Nephron (organoid): ENCODE measurements around the gene CA9.

Experiments used
- H3K27ac Mint-ChIP-seq, 3 experiments: 2 replicates each; pipeline ENCODE4 v1.8.0; 2020; ENCODE audit warnings: mixed read lengths in 3 of 3, mild to moderate bottlenecking in 2 of 3, moderate library complexity in 1 of 3
- H3K27me3 Mint-ChIP-seq: 2 replicates; pipeline ENCODE4 v1.8.0; 2021; ENCODE audit warnings: low read depth, mild to moderate bottlenecking, moderate library complexity, mixed read lengths
- H3K36me3 Mint-ChIP-seq: 2 replicates; pipeline ENCODE4 v1.8.0; 2020; ENCODE audit warnings: low read depth, mixed read lengths
- H3K4me1 Mint-ChIP-seq: 2 replicates; pipeline ENCODE4 v1.8.0; 2020; ENCODE audit warnings: mixed read lengths
- H3K4me3 Mint-ChIP-seq, 3 experiments: 2 replicates each; pipeline ENCODE4 v1.8.0; 2020; ENCODE audit warnings: mild to moderate bottlenecking in 3 of 3, mixed read lengths in 3 of 3, moderate library complexity in 2 of 3
- H3K9me3 Mint-ChIP-seq: 2 replicates; pipeline ENCODE4 v1.8.0; 2020; ENCODE audit warnings: mixed read lengths
- TF ChIP-seq, protein P1 (sequence below), 3 experiments: fragments of 200-600 bp; sonication (generic); IDR thresholded peaks; one replicate each; pipeline ENCODE4 v1.5.0; 2021; ENCODE audit warnings: antibody characterized with exemption in 3 of 3; ENCODE audit not compliant: unreplicated experiment in 3 of 3

CA9 gene

GRCh38 chr9:35723908-35724307, 50.2 kb downstream of the CA9 start:
- Mint-ChIP-seq H3K4me3 (no peak overlapping the region), H3K36me3 (peaks cover 69% of the 10 kb centered on the region), H3K9me3 (no peaks in the 10 kb centered on the region), H3K4me1 (no peaks in the 10 kb centered on the region), H3K27me3 (no peaks in the 10 kb centered on the region), H3K27ac (no peak overlapping the region)
- TF ChIP-seq, protein P1, sequence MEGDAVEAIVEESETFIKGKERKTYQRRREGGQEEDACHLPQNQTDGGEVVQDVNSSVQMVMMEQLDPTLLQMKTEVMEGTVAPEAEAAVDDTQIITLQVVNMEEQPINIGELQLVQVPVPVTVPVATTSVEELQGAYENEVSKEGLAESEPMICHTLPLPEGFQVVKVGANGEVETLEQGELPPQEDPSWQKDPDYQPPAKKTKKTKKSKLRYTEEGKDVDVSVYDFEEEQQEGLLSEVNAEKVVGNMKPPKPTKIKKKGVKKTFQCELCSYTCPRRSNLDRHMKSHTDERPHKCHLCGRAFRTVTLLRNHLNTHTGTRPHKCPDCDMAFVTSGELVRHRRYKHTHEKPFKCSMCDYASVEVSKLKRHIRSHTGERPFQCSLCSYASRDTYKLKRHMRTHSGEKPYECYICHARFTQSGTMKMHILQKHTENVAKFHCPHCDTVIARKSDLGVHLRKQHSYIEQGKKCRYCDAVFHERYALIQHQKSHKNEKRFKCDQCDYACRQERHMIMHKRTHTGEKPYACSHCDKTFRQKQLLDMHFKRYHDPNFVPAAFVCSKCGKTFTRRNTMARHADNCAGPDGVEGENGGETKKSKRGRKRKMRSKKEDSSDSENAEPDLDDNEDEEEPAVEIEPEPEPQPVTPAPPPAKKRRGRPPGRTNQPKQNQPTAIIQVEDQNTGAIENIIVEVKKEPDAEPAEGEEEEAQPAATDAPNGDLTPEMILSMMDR (IDR thresholded peaks at IDR 0.05; ENCODE audit: unreplicated experiment in 3 of 3): no peak

GRCh38 chr9:35725362-35725761, 51.6 kb downstream of the CA9 start:
- H3K4me3 Mint-ChIP-seq: no peak overlapping the region
- H3K27ac Mint-ChIP-seq: peak overlapping the region in 2 of 3 experiments; percentile 68 to 71
- no peaks in the 10 kb centered on the region for H3K27me3 Mint-ChIP-seq
- H3K36me3 Mint-ChIP-seq: peaks cover 56% of the 10 kb centered on the region
- H3K9me3 Mint-ChIP-seq: no peaks in the 10 kb centered on the region
- H3K4me1 Mint-ChIP-seq: no peaks in the 10 kb centered on the region
- TF ChIP-seq, protein P1 (IDR thresholded peaks at IDR 0.05; ENCODE audit: unreplicated experiment in 3 of 3): no peak

DNA sequence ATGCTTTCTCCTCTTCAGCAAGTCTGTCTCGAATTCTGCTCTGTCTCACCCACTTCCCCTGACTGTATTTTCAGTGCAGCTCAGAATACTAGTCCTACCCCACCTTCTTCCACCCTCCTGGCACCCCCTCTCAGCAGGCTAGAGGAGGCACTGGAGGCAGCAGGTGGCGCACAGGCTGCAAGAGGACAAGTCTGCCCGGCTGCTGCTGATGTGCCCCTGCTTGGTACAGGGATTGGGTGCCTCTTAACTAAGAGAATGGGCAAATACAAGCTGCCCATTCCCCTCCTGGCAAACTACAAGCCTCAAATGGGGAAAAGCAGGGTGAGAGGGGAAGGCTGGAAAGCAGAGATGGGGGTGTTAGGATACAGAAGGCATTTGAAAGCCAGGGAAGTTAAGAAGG, 53.2 kb downstream of the CA9 start:
- H3K36me3 Mint-ChIP-seq: peaks cover 43% of the 10 kb centered on the region

GRCh38 chr9:35727676-35728040, 53.9 kb downstream of the CA9 start:
- no peaks in the 10 kb centered on the region for H3K27me3 Mint-ChIP-seq
- H3K4me1 Mint-ChIP-seq: no peaks in the 10 kb centered on the region
- TF ChIP-seq, protein P1 (IDR thresholded peaks at IDR 0.05; ENCODE audit: unreplicated experiment in 3 of 3): no peak
- H3K9me3 Mint-ChIP-seq: no peaks in the 10 kb centered on the region
- peaks cover 36% of the 10 kb centered on the region for H3K36me3 Mint-ChIP-seq
- H3K27ac Mint-ChIP-seq: no peak overlapping the region
- H3K4me3 Mint-ChIP-seq: no peak overlapping the region

More for the DNA sequence above, 53.2 kb downstream of the CA9 start:
- no peaks in the 10 kb centered on the region for H3K27me3 Mint-ChIP-seq
- no peaks in the 10 kb centered on the region for H3K9me3 Mint-ChIP-seq
- no peaks in the 10 kb centered on the region for H3K4me1 Mint-ChIP-seq
- no peak overlapping the region for H3K27ac Mint-ChIP-seq
- peak overlapping the region in 2 of 3 experiments; percentile 62 to 68 for H3K4me3 Mint-ChIP-seq
- TF ChIP-seq, protein P1 (IDR thresholded peaks at IDR 0.05; ENCODE audit: unreplicated experiment in 3 of 3): no peak

DNA sequence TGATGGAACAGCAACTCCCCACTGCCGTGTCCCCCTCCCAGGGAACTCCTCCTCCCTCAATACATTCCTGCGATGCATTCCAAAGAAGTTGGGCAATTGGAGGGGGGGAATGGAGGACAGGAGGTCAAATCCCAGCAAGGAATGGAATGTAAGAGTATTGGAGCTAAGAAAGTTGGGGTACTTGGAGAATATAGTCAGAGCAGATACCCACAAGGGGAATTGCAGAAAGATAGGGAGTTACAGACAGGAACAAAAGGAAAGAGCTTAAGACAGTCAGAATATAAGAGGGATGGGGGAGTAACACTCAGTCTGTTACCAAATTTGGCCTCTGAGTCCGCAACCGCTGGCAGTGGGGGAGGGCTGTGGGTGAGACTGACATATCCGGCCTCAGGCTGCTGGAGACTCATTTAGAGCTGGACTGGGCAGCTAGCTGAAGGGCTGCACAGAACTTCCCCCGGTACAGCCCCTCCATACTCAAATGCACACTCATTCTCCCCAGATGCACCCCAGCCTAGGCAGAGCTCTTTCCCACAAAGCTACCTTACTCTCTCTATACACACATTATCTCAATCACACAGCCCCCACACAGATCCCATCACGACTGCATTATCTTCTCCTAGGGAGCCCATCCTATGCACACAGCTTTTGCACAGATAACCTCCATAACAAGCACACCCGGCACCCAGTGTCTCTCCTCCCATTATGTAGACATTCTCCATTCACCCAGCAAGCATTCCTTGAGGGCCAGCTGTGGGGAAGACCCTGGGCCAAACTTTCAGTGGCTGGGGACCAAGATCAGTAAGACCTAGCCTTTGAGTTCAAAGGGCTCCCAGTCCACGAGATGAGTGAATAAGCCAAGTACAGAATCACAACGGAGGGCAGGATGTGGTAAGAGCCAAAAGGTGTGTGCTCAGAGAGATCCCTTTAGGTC, 54.6 kb downstream of the CA9 start:
- Mint-ChIP-seq H3K4me1 (peaks cover 5% of the 10 kb centered on the region), H3K27me3 (no peaks in the 10 kb centered on the region), H3K9me3 (no peaks in the 10 kb centered on the region), H3K36me3 (peaks cover 34% of the 10 kb centered on the region), H3K27ac (no peak overlapping the region), H3K4me3 (no peak overlapping the region)
- TF ChIP-seq, protein P1 (IDR thresholded peaks at IDR 0.05; ENCODE audit: unreplicated experiment in 3 of 3): no peak

GRCh38 chr9:35729101-35729500, 55.4 kb downstream of the CA9 start:
- no peak overlapping the region for H3K4me3 Mint-ChIP-seq
- peaks cover 29% of the 10 kb centered on the region for H3K36me3 Mint-ChIP-seq
- no peaks in the 10 kb centered on the region for H3K9me3 Mint-ChIP-seq
- H3K27ac Mint-ChIP-seq: no peak overlapping the region
- H3K27me3 Mint-ChIP-seq: no peaks in the 10 kb centered on the region
- H3K4me1 Mint-ChIP-seq: peaks cover 8% of the 10 kb centered on the region
- TF ChIP-seq, protein P1 (IDR thresholded peaks at IDR 0.05; ENCODE audit: unreplicated experiment in 3 of 3): no peak
